K562 (cell line): ENCODE results near the gene WFIKKN2. TPM values are rescaled to one million over a fixed set of nuclear protein-coding genes. Genes with fewer than 3 reads are reported as not detected.

Source experiments
- BHLHE40 ChIP-seq: IDR thresholded peaks from 2 replicates; pipeline ENCODE4 v1.6.1; 2011; ENCODE audit warnings: low read length, improper control_type of control experiment
- E2F8 ChIP-seq: fragments of 450-650 bp; IDR thresholded peaks from 2 replicates; pipeline ENCODE4 v1.7.1; 2018; ENCODE audit warnings: mild to moderate bottlenecking, low read depth; ENCODE audit not compliant: partially characterized antibody
- FOXK1 ChIP-seq: sonication (generic); formaldehyde crosslinking; IDR thresholded peaks from 2 replicates; pipeline ENCODE4 v1.8.0; 2022; ENCODE audit warnings: missing genetic modification reagents, mild to moderate bottlenecking, borderline replicate concordance
- MECOM ChIP-seq: fragments of 250-450 bp; sonication (Bioruptor Pico); IDR thresholded peaks from 2 replicates; pipeline ENCODE4 v1.8.0; 2022; ENCODE audit warnings: inconsistent platforms
- NR2C2 ChIP-seq, 2 experiments: fragments of 200-800 bp in 1 of 2; sonication (Bioruptor generic) in 1 of 2; sonication (generic) in 1 of 2; formaldehyde crosslinking in 1 of 2; IDR thresholded peaks; 2 replicates each; pipeline versions ENCODE4 v1.6.1 to v1.8.0; 2016 to 2022; ENCODE audit warnings: mild to moderate bottlenecking in 1 of 2, missing compliant biosample characterization in 1 of 2, missing genetic modification characterization in 1 of 2, missing genetic modification reagents in 1 of 2
- POLR2AphosphoS2 ChIP-seq: IDR thresholded peaks from 2 replicates; pipeline ENCODE4 v1.6.1; 2012; ENCODE audit warnings: low read length, improper control_type of control experiment
- PTTG1 ChIP-seq: fragments of 450-650 bp; IDR thresholded peaks from 2 replicates; pipeline ENCODE4 v1.6.1; 2016; ENCODE audit warnings: low read depth, mild to moderate bottlenecking, missing genetic modification characterization, missing compliant biosample characterization
- ZEB2 ChIP-seq: fragments of 450-650 bp; IDR thresholded peaks from 2 replicates; pipeline ENCODE4 v1.6.1; 2016
- polyA plus RNA-seq, 8 experiments: library from polyadenylated mRNA; depleted of rRNA in 4 of 8; stranded (reverse) in 5 of 8; unstranded in 3 of 8; fragments of >200 nt; fragmentation: Nextera tagmentation in 2 of 8; fragmentation: Illumina TruSeq in 1 of 8; extraction: Ambion mirVana in 2 of 8; extraction: Trizol in 1 of 8; gene quantifications; 2 replicates each; pipeline versions ENCODE4 v1.2.1 to v1.2.3, GENCODE V29; 2011 to 2014; ENCODE audit warnings: inconsistent platforms in 1 of 8, missing spikeins in 1 of 8
- total RNA-seq, 7 experiments: library from RNA; depleted of rRNA in 6 of 7; stranded (reverse); fragments of >200 nt in 6 of 7; fragmentation: Illumina TruSeq in 2 of 7; extraction: Trizol in 2 of 7; gene quantifications; 2 replicates each; pipeline versions ENCODE4 v1.2.1 to v1.2.3, GENCODE V29; 2011 to 2021; ENCODE audit warnings: low replicate concordance in 1 of 7
- TF ChIP-seq, protein P1 (sequence below), 2 experiments: fragments of 450-650 bp; IDR thresholded peaks; 2 replicates each; pipeline ENCODE4 v1.6.1; 2016; ENCODE audit warnings: mild to moderate bottlenecking in 2 of 2, borderline replicate concordance in 1 of 2, low read depth in 1 of 2, moderate library complexity in 1 of 2
- TF ChIP-seq, protein P2 (sequence below): sonication (generic); formaldehyde crosslinking; IDR thresholded peaks from 2 replicates; pipeline ENCODE4 v1.8.0; 2023; ENCODE audit warnings: mild to moderate bottlenecking, missing genetic modification reagents

Gene WFIKKN2
- total and polyA plus RNA-seq, 9 of the 15 experiments (the other 6 are each of a cell fraction or from before 2014, with no cell fraction given) = 0.07 TPM; not detected in 8

DNA sequence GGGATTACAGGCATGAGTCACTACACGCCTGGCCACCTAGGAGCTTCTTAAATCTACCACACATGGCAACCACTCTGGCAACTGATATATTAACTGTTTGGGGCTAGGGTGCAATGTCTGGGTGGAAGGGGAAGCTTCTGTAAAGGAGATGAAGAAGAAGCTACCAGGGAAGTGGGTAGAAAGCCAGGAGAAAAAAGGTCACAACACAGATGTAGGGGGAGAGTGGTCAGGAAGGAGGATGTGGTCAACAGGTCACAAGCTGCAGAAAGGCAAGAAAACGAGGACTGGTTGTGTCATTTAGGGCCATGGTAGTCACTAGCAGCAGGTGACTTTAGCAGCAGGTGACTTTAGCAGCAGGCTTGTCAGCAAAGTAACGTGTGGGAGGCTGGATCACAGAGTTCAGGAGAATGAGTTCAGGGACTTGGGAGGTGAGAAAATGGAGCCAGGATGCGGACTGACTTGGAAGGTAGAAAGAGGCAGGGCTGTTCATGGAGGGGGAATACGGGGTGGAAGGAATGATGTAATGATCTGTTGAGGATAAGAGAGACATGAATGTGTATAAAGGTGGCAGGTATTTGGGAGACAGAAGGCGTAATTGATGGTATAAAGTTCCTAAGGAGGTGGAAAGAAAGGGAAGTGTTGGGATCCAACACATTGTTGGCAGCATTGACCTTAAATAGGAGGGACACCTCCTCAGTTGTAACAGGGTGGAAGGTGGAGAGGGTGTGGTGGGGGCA lies 16.3 kb upstream of the WFIKKN2 start (continued):
- TF ChIP-seq, protein P1, sequence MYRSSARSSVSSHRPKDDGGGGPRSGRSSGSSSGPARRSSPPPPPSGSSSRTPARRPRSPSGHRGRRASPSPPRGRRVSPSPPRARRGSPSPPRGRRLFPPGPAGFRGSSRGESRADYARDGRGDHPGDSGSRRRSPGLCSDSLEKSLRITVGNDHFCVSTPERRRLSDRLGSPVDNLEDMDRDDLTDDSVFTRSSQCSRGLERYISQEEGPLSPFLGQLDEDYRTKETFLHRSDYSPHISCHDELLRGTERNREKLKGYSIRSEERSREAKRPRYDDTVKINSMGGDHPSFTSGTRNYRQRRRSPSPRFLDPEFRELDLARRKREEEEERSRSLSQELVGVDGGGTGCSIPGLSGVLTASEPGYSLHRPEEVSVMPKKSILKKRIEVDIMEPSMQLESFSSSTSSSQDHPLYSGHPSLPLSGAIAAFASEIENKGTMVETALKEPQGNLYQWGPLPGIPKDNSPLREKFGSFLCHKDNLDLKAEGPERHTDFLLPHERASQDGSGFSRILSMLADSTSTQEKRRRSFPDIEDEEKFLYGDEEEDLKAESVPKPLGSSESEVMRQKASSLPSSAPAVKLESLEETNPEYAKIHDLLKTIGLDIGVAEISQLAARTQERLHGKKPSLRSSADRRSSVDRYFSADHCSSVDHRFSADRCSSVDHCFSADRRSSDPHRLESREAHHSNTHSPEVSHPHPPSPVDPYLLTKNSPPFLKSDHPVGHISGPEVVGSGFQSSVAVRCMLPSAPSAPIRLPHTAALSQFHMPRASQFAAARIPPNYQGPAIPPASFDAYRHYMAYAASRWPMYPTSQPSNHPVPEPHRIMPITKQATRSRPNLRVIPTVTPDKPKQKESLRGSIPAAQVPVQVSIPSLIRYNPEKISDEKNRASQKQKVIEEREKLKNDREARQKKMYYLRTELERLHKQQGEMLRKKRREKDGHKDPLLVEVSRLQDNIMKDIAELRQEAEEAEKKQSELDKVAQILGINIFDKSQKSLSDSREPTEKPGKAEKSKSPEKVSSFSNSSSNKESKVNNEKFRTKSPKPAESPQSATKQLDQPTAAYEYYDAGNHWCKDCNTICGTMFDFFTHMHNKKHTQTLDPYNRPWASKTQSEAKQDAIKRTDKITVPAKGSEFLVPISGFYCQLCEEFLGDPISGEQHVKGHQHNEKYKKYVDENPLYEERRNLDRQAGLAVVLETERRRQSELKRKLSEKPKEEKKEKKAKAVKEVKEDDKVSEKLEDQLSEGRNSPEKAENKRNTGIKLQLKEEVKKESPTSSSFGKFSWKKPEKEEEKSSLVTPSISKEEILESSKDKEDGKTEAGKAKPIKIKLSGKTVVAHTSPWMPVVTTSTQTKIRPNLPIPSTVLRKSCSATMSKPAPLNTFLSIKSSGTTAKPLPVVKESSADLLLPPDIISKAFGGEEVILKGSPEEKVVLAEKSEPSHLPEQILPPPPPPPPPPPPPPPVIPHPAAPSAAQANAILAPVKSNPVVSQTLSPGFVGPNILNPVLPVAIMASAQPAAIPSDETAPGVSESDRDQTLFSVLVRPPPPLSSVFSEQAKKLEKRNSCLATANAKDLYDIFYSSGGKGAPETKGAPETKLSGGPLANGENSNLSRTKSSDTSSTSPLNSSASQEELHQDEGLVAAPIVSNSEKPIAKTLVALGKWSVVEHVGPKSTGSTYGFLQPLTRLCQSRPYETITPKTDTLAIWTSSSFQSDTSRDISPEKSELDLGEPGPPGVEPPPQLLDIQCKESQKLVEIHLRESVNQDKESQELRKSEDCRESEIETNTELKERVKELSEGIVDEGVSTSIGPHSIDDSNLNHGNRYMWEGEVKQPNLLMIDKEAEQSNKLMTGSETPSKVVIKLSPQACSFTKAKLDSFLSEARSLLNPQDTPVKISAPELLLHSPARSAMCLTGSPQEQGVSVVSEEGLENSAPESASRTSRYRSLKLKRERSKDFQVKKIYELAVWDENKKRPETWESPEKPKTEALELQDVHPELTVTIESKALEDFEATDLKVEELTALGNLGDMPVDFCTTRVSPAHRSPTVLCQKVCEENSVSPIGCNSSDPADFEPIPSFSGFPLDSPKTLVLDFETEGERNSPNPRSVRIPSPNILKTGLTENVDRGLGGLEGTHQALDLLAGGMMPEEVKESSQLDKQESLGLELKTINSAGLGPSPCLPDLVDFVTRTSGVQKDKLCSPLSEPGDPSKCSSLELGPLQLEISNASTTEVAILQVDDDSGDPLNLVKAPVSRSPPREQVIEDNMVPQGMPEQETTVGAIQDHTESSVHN (IDR thresholded peaks at IDR 0.05; ENCODE audit: borderline replicate concordance in 1 of 2, low read depth in 1 of 2) = 0 out of 4 replicates have a peak, but pooled peaks of 1 of the 2 experiments have one; percentile 37
- TF ChIP-seq BHLHE40 = peak; percentile 36; the same call in 1 of the 2 replicates
- TF ChIP-seq FOXK1 (CRISPR knock-in tag) = no peak
- TF ChIP-seq MECOM (CRISPR knock-in tag) = no peak
- no peak for TF ChIP-seq NR2C2 (CRISPR knock-in tag; IDR thresholded peaks at IDR 0.05)
- TF ChIP-seq NR2C2 (tag; IDR thresholded peaks at IDR 0.05) = peak; percentile 47; the same call in 1 of the 2 replicates
- no peak for TF ChIP-seq POLR2AphosphoS2
- no peak for TF ChIP-seq E2F8
- TF ChIP-seq PTTG1 = no peak
- TF ChIP-seq, protein P2, sequence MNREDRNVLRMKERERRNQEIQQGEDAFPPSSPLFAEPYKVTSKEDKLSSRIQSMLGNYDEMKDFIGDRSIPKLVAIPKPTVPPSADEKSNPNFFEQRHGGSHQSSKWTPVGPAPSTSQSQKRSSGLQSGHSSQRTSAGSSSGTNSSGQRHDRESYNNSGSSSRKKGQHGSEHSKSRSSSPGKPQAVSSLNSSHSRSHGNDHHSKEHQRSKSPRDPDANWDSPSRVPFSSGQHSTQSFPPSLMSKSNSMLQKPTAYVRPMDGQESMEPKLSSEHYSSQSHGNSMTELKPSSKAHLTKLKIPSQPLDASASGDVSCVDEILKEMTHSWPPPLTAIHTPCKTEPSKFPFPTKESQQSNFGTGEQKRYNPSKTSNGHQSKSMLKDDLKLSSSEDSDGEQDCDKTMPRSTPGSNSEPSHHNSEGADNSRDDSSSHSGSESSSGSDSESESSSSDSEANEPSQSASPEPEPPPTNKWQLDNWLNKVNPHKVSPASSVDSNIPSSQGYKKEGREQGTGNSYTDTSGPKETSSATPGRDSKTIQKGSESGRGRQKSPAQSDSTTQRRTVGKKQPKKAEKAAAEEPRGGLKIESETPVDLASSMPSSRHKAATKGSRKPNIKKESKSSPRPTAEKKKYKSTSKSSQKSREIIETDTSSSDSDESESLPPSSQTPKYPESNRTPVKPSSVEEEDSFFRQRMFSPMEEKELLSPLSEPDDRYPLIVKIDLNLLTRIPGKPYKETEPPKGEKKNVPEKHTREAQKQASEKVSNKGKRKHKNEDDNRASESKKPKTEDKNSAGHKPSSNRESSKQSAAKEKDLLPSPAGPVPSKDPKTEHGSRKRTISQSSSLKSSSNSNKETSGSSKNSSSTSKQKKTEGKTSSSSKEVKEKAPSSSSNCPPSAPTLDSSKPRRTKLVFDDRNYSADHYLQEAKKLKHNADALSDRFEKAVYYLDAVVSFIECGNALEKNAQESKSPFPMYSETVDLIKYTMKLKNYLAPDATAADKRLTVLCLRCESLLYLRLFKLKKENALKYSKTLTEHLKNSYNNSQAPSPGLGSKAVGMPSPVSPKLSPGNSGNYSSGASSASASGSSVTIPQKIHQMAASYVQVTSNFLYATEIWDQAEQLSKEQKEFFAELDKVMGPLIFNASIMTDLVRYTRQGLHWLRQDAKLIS (CRISPR knock-in tag) = no peak
- TF ChIP-seq ZEB2 = no peak
